HepG2 (cell line): ENCODE data around the gene SHCBP1L. TPM values are rescaled to one million over a fixed set of nuclear protein-coding genes. Genes with fewer than 3 reads are reported as not detected.

Source experiments
- ATAC-seq: fragments of 200-7000 bp; cut with Tn5 transposase; 3 replicates; pipeline ENCODE4 v1.9.1; 2020; ENCODE audit warnings: mild to moderate bottlenecking, moderate library complexity
- BruUV-seq: library from RNA; stranded (reverse); fragments of 400-500 nt; replicated peaks from 2 replicates; lab custom pipeline; 2021; lab: Mats Ljungman, UMichigan
- CTCF ChIA-PET: fragments of 300-600 bp; formaldehyde crosslinking; extraction: SDS; loops from one replicate; lab custom pipeline; 2021; ENCODE audit warnings: low total read pairs, inconsistent platforms, low intra/inter-chr PET ratio; lab: Yijun Ruan, JAX
- POLR2A ChIA-PET: fragments of 350-600 bp; sonication (Branson Sonifier 250); formaldehyde crosslinking; loops from one replicate; lab custom pipeline; 2020; ENCODE audit warnings: antibody characterized with exemption, inconsistent platforms; lab: Yijun Ruan, JAX
- DNase-seq: peaks from one replicate; pipeline ENCODE4 v3.0.0-alpha.2; 2015; ENCODE audit warnings: low spot score
- FAIRE-seq: peaks from 3 replicates; lab custom pipeline; 2011; peaks lifted over from hg19 to GRCh38; lab: Jason Lieb, UNC
- H2AFZ ChIP-seq: one replicate; pipeline ENCODE4 v1.6.1; 2011; ENCODE audit warnings: low read length, inconsistent platforms
- H3K27ac ChIP-seq: fragments of 300-600 bp; 3 replicates; pipeline ENCODE4 v1.8.0; 2011; ENCODE audit warnings: mixed run types, mild to moderate bottlenecking, mixed read lengths, low read length, inconsistent platforms; ENCODE audit not compliant: insufficient read depth; ENCODE audit errors: extremely low read length
- H3K27me3 ChIP-seq, 2 experiments: fragments of 200-600 bp in 1 of 2; 2 replicates in 1 of 2; 3 replicates in 1 of 2; pipeline versions ENCODE4 v1.6.0 to v1.8.0; 2011; ENCODE audit warnings: low read length in 2 of 2, mild to moderate bottlenecking in 2 of 2, moderate library complexity in 2 of 2, inconsistent platforms in 1 of 2; ENCODE audit not compliant: insufficient read depth in 2 of 2, control insufficient read depth in 1 of 2
- H3K36me3 ChIP-seq, 2 experiments: fragments of 200-600 bp in 1 of 2; replicated peaks in 1 of 2; 2 replicates in 1 of 2; 3 replicates in 1 of 2; pipeline versions ENCODE4 v1.5.1 to v1.8.0; 2011; ENCODE audit warnings: low read length in 2 of 2, inconsistent platforms in 1 of 2; ENCODE audit not compliant: insufficient read depth in 2 of 2, control insufficient read depth in 1 of 2
- H3K4me1 ChIP-seq: 2 replicates; pipeline ENCODE4 v1.5.1; 2012; ENCODE audit warnings: low read length, inconsistent platforms; ENCODE audit not compliant: insufficient read depth
- H3K4me2 ChIP-seq: 2 replicates; pipeline ENCODE4 v1.6.0; 2011; ENCODE audit warnings: low read depth, low read length, inconsistent platforms
- H3K4me3 ChIP-seq, 3 experiments: fragments of 200-600 bp in 1 of 3; sonication (generic), shearing (Covaris generic) in 1 of 3; replicated peaks in 1 of 3; 2 replicates each; pipeline ENCODE4 v1.5.1; 2011 to 2016; ENCODE audit warnings: low read length in 3 of 3, inconsistent platforms in 2 of 3, low read depth in 2 of 3, mild to moderate bottlenecking in 2 of 3, control low read depth in 1 of 3, mixed read lengths in 1 of 3; ENCODE audit not compliant: insufficient read depth in 1 of 3
- H3K79me2 ChIP-seq: one replicate; pipeline ENCODE4 v1.6.1; 2011; ENCODE audit warnings: low read length, inconsistent platforms; ENCODE audit not compliant: insufficient read depth
- H3K9ac ChIP-seq: 2 replicates; pipeline ENCODE4 v1.6.0; 2011; ENCODE audit warnings: mild to moderate bottlenecking, low read depth, low read length, inconsistent platforms; ENCODE audit not compliant: insufficient read depth
- H3K9me3 ChIP-seq: 2 replicates; pipeline ENCODE4 v1.5.1; 2012; ENCODE audit warnings: mild to moderate bottlenecking, low read length
- H4K20me1 ChIP-seq: 2 replicates; pipeline ENCODE4 v1.6.0; 2011; ENCODE audit warnings: inconsistent platforms, mild to moderate bottlenecking, low read length, moderate library complexity; ENCODE audit not compliant: insufficient read depth
- CTCF ChIP-seq: sonication (generic); formaldehyde crosslinking; IDR thresholded peaks from 2 replicates; pipeline ENCODE4 v1.5.0; 2020; ENCODE audit warnings: mild to moderate bottlenecking, missing genetic modification reagents, moderate library complexity
- JDP2 ChIP-seq: sonication (generic); formaldehyde crosslinking; IDR thresholded peaks from 2 replicates; pipeline ENCODE4 v1.8.1; 2022; ENCODE audit warnings: missing genetic modification reagents, borderline replicate concordance
- MIXL1 ChIP-seq: IDR thresholded peaks from 2 replicates; pipeline ENCODE4 v1.6.1; 2016
- MTA3 ChIP-seq: sonication (generic); formaldehyde crosslinking; IDR thresholded peaks from 2 replicates; pipeline ENCODE4 v1.4.0; 2020; ENCODE audit warnings: missing genetic modification reagents
- PRPF4 ChIP-seq: fragments of 200-400 bp; formaldehyde crosslinking; IDR thresholded peaks from 2 replicates; pipeline ENCODE4 v1.6.1; 2016; ENCODE audit warnings: low read length, low read depth; ENCODE audit not compliant: poor library complexity, severe bottlenecking
- STAG1 ChIP-seq: sonication (generic); formaldehyde crosslinking; IDR thresholded peaks from 2 replicates; pipeline ENCODE4 v1.4.0; 2020; ENCODE audit warnings: missing genetic modification reagents
- ZNF281 ChIP-seq: sonication (generic); formaldehyde crosslinking; IDR thresholded peaks from 2 replicates; pipeline ENCODE4 v1.4.0; 2020; ENCODE audit warnings: missing genetic modification reagents, borderline replicate concordance
- ZNF609 ChIP-seq: sonication (generic); formaldehyde crosslinking; IDR thresholded peaks from 2 replicates; pipeline ENCODE4 v1.4.0; 2020; ENCODE audit warnings: mild to moderate bottlenecking, missing genetic modification reagents, borderline replicate concordance
- ZNF614 ChIP-seq: IDR thresholded peaks from 2 replicates; pipeline ENCODE4 v1.6.1; 2018; ENCODE audit warnings: missing biosample characterization, missing genetic modification reagents, inconsistent platforms, borderline replicate concordance
- ZNF704 ChIP-seq: sonication (generic); formaldehyde crosslinking; IDR thresholded peaks from 2 replicates; pipeline ENCODE4 v1.8.1; 2023; ENCODE audit warnings: mild to moderate bottlenecking, inconsistent platforms, moderate library complexity, missing genetic modification reagents, borderline replicate concordance
- WGBS: methylation state at CpG from one replicate; pipeline ENCODE4 v1.1.6; 2017; ENCODE audit warnings: low lambda C conversion rate; 5-methylcytosine and 5-hydroxymethylcytosine counted together
- in situ Hi-C: cut with HindIII; loops from 2 replicates; pipeline ENCODE4 v1.10.0; 2017; ENCODE audit warnings: low pct_unique_long_range_greater_than_20kb; ENCODE audit not compliant: extremely low pct_ligation_motif_present
- intact Hi-C: fragments of 100-400 bp; cut with micrococcal nuclease; formaldehyde crosslinking; loops from one replicate; pipeline ENCODE4 v1.10.0; 2022; ENCODE audit not compliant: unreplicated experiment
- polyA plus RNA-seq, 8 experiments: library from polyadenylated mRNA; depleted of rRNA in 3 of 8; stranded (reverse) in 7 of 8; unstranded in 1 of 8; fragments of >200 nt; fragmentation: Illumina TruSeq in 4 of 8; extraction: Trizol in 4 of 8; gene quantifications; 2 replicates each; pipeline versions ENCODE4 v1.2.1 to v1.2.3, GENCODE V29; 2011 to 2016; ENCODE audit warnings: low read depth in 4 of 8, missing spikeins in 1 of 8, mixed read lengths in 1 of 8; ENCODE audit not compliant: insufficient read depth in 1 of 8
- total RNA-seq, 5 experiments: library from RNA; depleted of rRNA; stranded (reverse); fragments of >200 nt; fragmentation: Illumina TruSeq; extraction: Trizol; gene quantifications; 2 replicates each; pipeline ENCODE4 v1.2.3, GENCODE V29; 2016; ENCODE audit warnings: low read depth in 1 of 5

The SHCBP1L gene
- total and polyA plus RNA-seq, 2 of the 13 experiments (the other 11 are each of a cell fraction or from before 2014, with no cell fraction given), result not detected

- TF ChIP-seq ZNF609 (CRISPR knock-in tag) (no peak), ZNF614 (no peak), PRPF4 (no peak)
Measured at GRCh38 chr1:182913401-182913800, 39.6 kb downstream of the SHCBP1L start (continued).

GRCh38 chr1:182910143-182910542 is 42.8 kb downstream of the SHCBP1L start:
- no peak overlapping the region for H2AFZ ChIP-seq
- no peaks in the 10 kb centered on the region for H3K36me3 ChIP-seq
- intact Hi-C loops, result no loop called here
- 96% methylated on average over 1 of the region's 1 CpG for WGBS
- H3K9ac ChIP-seq, result no peak overlapping the region
- in situ Hi-C loops, result no loop called here
- ATAC-seq, result peak; percentile 77
- CTCF ChIA-PET, result no interaction called here
- POLR2A ChIA-PET, result no interaction called here
- no peak overlapping the region for H3K27ac ChIP-seq
- H3K9me3 ChIP-seq, result no peaks in the 10 kb centered on the region
- no peak overlapping the region for H3K4me2 ChIP-seq
- BruUV-seq, result no TSS peak
- H3K79me2 ChIP-seq, result no peaks in the 10 kb centered on the region
- H3K27me3 ChIP-seq, result no peaks in the 10 kb centered on the region
- H3K4me3 ChIP-seq, result no peak overlapping the region
- peaks cover 12% of the 10 kb centered on the region for H3K4me1 ChIP-seq
- DNase-seq, result peak; percentile 6
- no peaks in the 10 kb centered on the region for H4K20me1 ChIP-seq
- no peak for FAIRE-seq
- TF ChIP-seq ZNF704 (CRISPR knock-in tag), result no peak
- peak; percentile 18; the same call in 1 of the 2 replicates for TF ChIP-seq CTCF (CRISPR knock-in tag)
- TF ChIP-seq JDP2 (CRISPR knock-in tag), result no peak
- peak; percentile 65; the same call in 1 of the 2 replicates for TF ChIP-seq ZNF281 (CRISPR knock-in tag)
- TF ChIP-seq MIXL1 (CRISPR knock-in tag), result no peak
- TF ChIP-seq MTA3 (CRISPR knock-in tag), result no peak
- TF ChIP-seq STAG1, result peak; percentile 13; the same call in 1 of the 2 replicates
